HG03060 (cell line): ENCODE measurements around the gene ZDHHC17.
"Not testable (repeated sequence)": the region's sequence is repeated elsewhere in the genome, so short reads cannot be mapped to it uniquely, and the experiment has no call there.

Source experiments
- ATAC-seq: cut with Tn5 transposase; IDR thresholded peaks from one replicate; pipeline ENCODE4 v1.9.1; 2021; ENCODE audit warnings: low read depth, moderate number of reproducible peaks; ENCODE audit not compliant: unreplicated experiment

The ZDHHC17 gene

GRCh38 chr12:76763746-76764675 is at the start of gene ZDHHC17:
TSS of gene ZDHHC17 (plus strand) at chr12:76764115. CDS start at chr12:76764237, 122 bp downstream.
- ATAC-seq: peak; percentile 77

GRCh38 chr12:76714415-76714814 is 49.5 kb upstream of the ZDHHC17 start:
- ATAC-seq: no peak

- no peak for ATAC-seq
Observed at GRCh38 chr12:76714861-76715260, 49.1 kb upstream of the ZDHHC17 start.

GRCh38 chr12:76715332-76715731 is 48.6 kb upstream of the ZDHHC17 start:
- ATAC-seq: no peak

- no peak for ATAC-seq
Observed at GRCh38 chr12:76717314-76717713, 46.6 kb upstream of the ZDHHC17 start.

- no peak for ATAC-seq
Observed at GRCh38 chr12:76719171-76720041, 44.5 kb upstream of the ZDHHC17 start.

GRCh38 chr12:76720068-76720467 is 43.8 kb upstream of the ZDHHC17 start:
- ATAC-seq: no peak

GRCh38 chr12:76726626-76727025 is 37.3 kb upstream of the ZDHHC17 start:
- no peak for ATAC-seq

GRCh38 chr12:76732188-76732587 is 31.7 kb upstream of the ZDHHC17 start:
- ATAC-seq: not testable (repeated sequence)

- ATAC-seq: not testable (repeated sequence)
Observed at GRCh38 chr12:76737689-76738088, 26.2 kb upstream of the ZDHHC17 start.

GRCh38 chr12:76738824-76739579 is 24.9 kb upstream of the ZDHHC17 start:
- no peak for ATAC-seq

GRCh38 chr12:76739896-76740295 is 24.0 kb upstream of the ZDHHC17 start:
- ATAC-seq: no peak

- ATAC-seq: no peak
Observed at GRCh38 chr12:76740501-76740900, 23.4 kb upstream of the ZDHHC17 start.

GRCh38 chr12:76745343-76745742 is 18.6 kb upstream of the ZDHHC17 start:
- ATAC-seq: no peak

GRCh38 chr12:76746516-76746915 is 17.4 kb upstream of the ZDHHC17 start:
- ATAC-seq: no peak

- no peak for ATAC-seq
Observed at GRCh38 chr12:76747245-76747644, 16.7 kb upstream of the ZDHHC17 start.

GRCh38 chr12:76755829-76756379 is 8.0 kb upstream of the ZDHHC17 start:
- ATAC-seq: no peak

- no peak for ATAC-seq
Observed at GRCh38 chr12:76757694-76758093, 6.2 kb upstream of the ZDHHC17 start.

GRCh38 chr12:76762601-76762980 is 1.3 kb upstream of the ZDHHC17 start:
- ATAC-seq: no peak

- no peak for ATAC-seq
Observed at GRCh38 chr12:76764856-76765255, 941 bp downstream of the ZDHHC17 start.
